ENCODE measurements around the gene LMBR1. TPM values are rescaled to one million over a fixed set of nuclear protein-coding genes. Genes with fewer than 3 reads are reported as not detected.
A peak's percentile ranks its signal among the peaks of the same experiment; 100 is the strongest.

LMBR1 gene
- total and polyA plus RNA-seq, 2 of the 4 experiments (the other 2 are of a cell fraction): 11.9 to 19.9 TPM

GRCh38 chr7:156832195-156832877 lies 60.6 kb downstream of the LMBR1 start:
- Histone ChIP-seq H3K14ac (replicated peaks; ENCODE audit: low read depth, low read length) (no peak overlapping the region), H3K9me3 (ENCODE audit: control insufficient read depth, insufficient read depth, low read length) (no peaks in the 10 kb centered on the region), H2AK5ac (ENCODE audit: low read depth, low read length) (no peak overlapping the region), H2AK9ac (replicated peaks; ENCODE audit: low read depth, low read length, poor library complexity) (no peak overlapping the region), H4K8ac (ENCODE audit: low read depth in 2 of 2, low read length in 2 of 2) (no peak overlapping the region), H3K4me2 (ENCODE audit: low read depth, low read length) (no peak overlapping the region), H4K5ac (ENCODE audit: low read depth, low read length) (no peak overlapping the region), H4K20me1 (ENCODE audit: insufficient read depth, low read length) (no peaks in the 10 kb centered on the region), H3K9me1 (ENCODE audit: insufficient read depth, low read length) (no peaks in the 10 kb centered on the region), H2BK5ac (ENCODE audit: low read depth, low read length, poor library complexity, severe bottlenecking) (no peak overlapping the region), H2AFZ (replicated peaks; ENCODE audit: low read length, poor library complexity) (no peak overlapping the region), H3K56ac (ENCODE audit: extremely low read depth, insufficient read depth, low read length) (no peak overlapping the region), H3K9ac (ENCODE audit: low read depth, low read length) (no peak overlapping the region), H3K18ac (ENCODE audit: low read depth, low read length) (no peak overlapping the region), H2BK120ac (ENCODE audit: low read depth, low read length) (no peak overlapping the region), H2BK15ac (ENCODE audit: low read depth, low read length) (no peak overlapping the region), H2BK20ac (ENCODE audit: low read depth, low read length) (no peak overlapping the region), H3K36me3 (ENCODE audit: control insufficient read depth, insufficient read depth, low read length) (peaks cover 4% of the 10 kb centered on the region; the same call in 1 of the 2 replicates), H3K79me1 (ENCODE audit: low read depth in 1 of 2, low read length in 2 of 2) (no peaks in the 10 kb centered on the region), H3K27me3 (ENCODE audit: control insufficient read depth, insufficient read depth, low read length) (no peaks in the 10 kb centered on the region), H3K4ac (ENCODE audit: low read depth, low read length) (no peak overlapping the region), H3K4me3 (ENCODE audit: insufficient read depth, low read depth, low read length) (no peak overlapping the region), H3K23ac (ENCODE audit: low read depth, low read length) (no peak overlapping the region), H3K27ac (ENCODE audit: insufficient read depth, low read length) (no peak overlapping the region), H3K4me1 (ENCODE audit: control insufficient read depth, insufficient read depth, low read length) (no peaks in the 10 kb centered on the region), H4K91ac (ENCODE audit: insufficient read depth, low read depth, low read length) (no peak overlapping the region)
- ChIA-PET POLR2A (ENCODE audit: unreplicated experiment) (no interaction called here), CTCF (interaction anchor here (1.0 kb wide), 1 partner anchor 11 kb away, joined by 3 read pairs; no protein-coding TSS in a partner anchor)
- DNase-seq: no peak
- ATAC-seq (ENCODE audit: low read depth): no peak
- dilution Hi-C loops (cut with HindIII; ENCODE audit: low sequenced_read_pairs, unreplicated experiment): no loop called here
- TF ChIP-seq USF2 (IDR thresholded peaks at IDR 0.05; ENCODE audit: low read depth, low read length) (no peak), RFX5 (IDR thresholded peaks at IDR 0.05; ENCODE audit: low read depth, low read length) (no peak), FOS (IDR thresholded peaks at IDR 0.05; ENCODE audit: low read depth, low read length) (no peak), CHD1 (IDR thresholded peaks at IDR 0.05; ENCODE audit: low read depth, low read length) (no peak), NFE2L2 (IDR thresholded peaks at IDR 0.05; ENCODE audit: low read depth, low read length) (no peak), SMC3 (IDR thresholded peaks at IDR 0.05; ENCODE audit: low read depth, low read length) (no peak), RAD21 (IDR thresholded peaks at IDR 0.05; ENCODE audit: low read length) (no peak), POLR2A (IDR thresholded peaks at IDR 0.05; ENCODE audit: low read depth, low read length) (no peak), CEBPB (IDR thresholded peaks at IDR 0.05; ENCODE audit: low read depth, low read length) (peak; percentile 67)
- in situ Hi-C loops (cut with MboI; ENCODE audit: low sequenced_read_pairs): no loop called here
- no CpG with 5 or more reads among the region's 1 CpG for WGBS, 2 experiments (ENCODE audit: extremely low coverage in 2 of 2, insufficient read length in 1 of 2)
- BruUV-seq (replicated peaks): no TSS peak
- intact Hi-C loops (cut with micrococcal nuclease): no loop called here

Measured in IMR-90 (cell line).